MM.1S (cell line): ENCODE measurements around the gene CD79A.
A peak's percentile ranks its signal among the peaks of the same experiment; 100 is the strongest.

Experiments
- DNase-seq: peaks from one replicate; pipeline ENCODE4 v3.0.0-alpha.2; 2015
- H2AFZ ChIP-seq: fragments of 300-600 bp; sonication (generic); 2 replicates; pipeline ENCODE4 v1.6.0; 2016; ENCODE audit warnings: antibody characterized with exemption, low read length
- H3F3A ChIP-seq: fragments of 300-600 bp; sonication (generic); 2 replicates; pipeline ENCODE4 v1.6.1; 2016; ENCODE audit warnings: mild to moderate bottlenecking, antibody characterized with exemption, low read length, moderate library complexity, mixed read lengths; ENCODE audit not compliant: insufficient read depth
- H3K27ac ChIP-seq: fragments of 300-600 bp; sonication (generic); 2 replicates; pipeline ENCODE4 v1.5.1; 2016; ENCODE audit warnings: mild to moderate bottlenecking, low read length
- H3K27me3 ChIP-seq: fragments of 300-600 bp; sonication (generic); replicated peaks from 2 replicates; pipeline ENCODE4 v1.6.0; 2016; ENCODE audit warnings: low read length; ENCODE audit not compliant: insufficient read depth
- H3K36me3 ChIP-seq: fragments of 300-600 bp; sonication (generic); replicated peaks from 2 replicates; pipeline ENCODE4 v1.6.1; 2016; ENCODE audit warnings: mild to moderate bottlenecking, low read length, mixed read lengths; ENCODE audit not compliant: insufficient read depth
- H3K4me1 ChIP-seq: fragments of 300-600 bp; sonication (generic); 2 replicates; pipeline ENCODE4 v1.6.1; 2016; ENCODE audit warnings: low read length, mixed read lengths
- H3K4me2 ChIP-seq: fragments of 300-600 bp; sonication (generic); 2 replicates; pipeline ENCODE4 v1.6.0; 2016; ENCODE audit warnings: low read depth, low read length
- H3K4me3 ChIP-seq: fragments of 300-600 bp; sonication (generic); 2 replicates; pipeline ENCODE4 v1.5.1; 2016; ENCODE audit warnings: low read length, mixed read lengths
- H3K79me2 ChIP-seq: fragments of 300-600 bp; sonication (generic); 2 replicates; pipeline ENCODE4 v1.6.1; 2016; ENCODE audit warnings: mixed run types, low read length, mixed read lengths
- H3K9ac ChIP-seq: fragments of 300-600 bp; sonication (generic); 2 replicates; pipeline ENCODE4 v1.6.1; 2016; ENCODE audit warnings: low read length, mixed read lengths
- H3K9me2 ChIP-seq: fragments of 300-600 bp; sonication (generic); replicated peaks from 2 replicates; pipeline ENCODE4 v1.6.1; 2016; ENCODE audit warnings: mild to moderate bottlenecking, low read length, mixed read lengths; ENCODE audit not compliant: insufficient read depth
- H3K9me3 ChIP-seq: fragments of 300-600 bp; sonication (generic); replicated peaks from 2 replicates; pipeline ENCODE4 v1.6.1; 2016; ENCODE audit warnings: mild to moderate bottlenecking, low read length, mixed read lengths; ENCODE audit not compliant: insufficient read depth
- H4K20me1 ChIP-seq: fragments of 300-600 bp; sonication (generic); 2 replicates; pipeline ENCODE4 v1.6.1; 2016; ENCODE audit warnings: mild to moderate bottlenecking, low read length, moderate library complexity, mixed read lengths; ENCODE audit not compliant: insufficient read depth
- EZH2 ChIP-seq: fragments of 300-600 bp; sonication (generic); optimal IDR thresholded peaks from 2 replicates; pipeline ENCODE3; 2017; ENCODE audit warnings: low read depth, mild to moderate bottlenecking, antibody characterized with exemption, low read length, mixed read lengths
- EZH2phosphoT487 ChIP-seq: fragments of 300-600 bp; sonication (generic); IDR thresholded peaks from 2 replicates; pipeline ENCODE4 v1.6.1; 2018; ENCODE audit warnings: antibody characterized with exemption, low read length
- TF ChIP-seq, protein P1 (sequence below): fragments of 300-600 bp; sonication (generic); IDR thresholded peaks from 2 replicates; pipeline ENCODE4 v1.5.1; 2016; ENCODE audit warnings: antibody characterized with exemption, low read length, mixed read lengths

Gene CD79A

GRCh38 chr19:41883821-41884733 lies 7.0 kb downstream of the CD79A start:
- no peaks in the 10 kb centered on the region for H3K36me3 ChIP-seq
- H3K27me3 ChIP-seq: no peaks in the 10 kb centered on the region
- peak overlapping the region; percentile 74 for H2AFZ ChIP-seq
- H3K4me3 ChIP-seq: peak overlapping the region; percentile 90
- peak overlapping the region; percentile 50; the same call in 1 of the 2 replicates for H3K27ac ChIP-seq
- peaks cover 43% of the 10 kb centered on the region for H3K79me2 ChIP-seq
- H3K4me1 ChIP-seq: peaks cover 17% of the 10 kb centered on the region
- no peaks in the 10 kb centered on the region for H3K9me3 ChIP-seq
- H3K9ac ChIP-seq: peak overlapping the region; percentile 85
- TF ChIP-seq EZH2phosphoT487 (no peak), EZH2 (no peak)
- TF ChIP-seq, protein P1, sequence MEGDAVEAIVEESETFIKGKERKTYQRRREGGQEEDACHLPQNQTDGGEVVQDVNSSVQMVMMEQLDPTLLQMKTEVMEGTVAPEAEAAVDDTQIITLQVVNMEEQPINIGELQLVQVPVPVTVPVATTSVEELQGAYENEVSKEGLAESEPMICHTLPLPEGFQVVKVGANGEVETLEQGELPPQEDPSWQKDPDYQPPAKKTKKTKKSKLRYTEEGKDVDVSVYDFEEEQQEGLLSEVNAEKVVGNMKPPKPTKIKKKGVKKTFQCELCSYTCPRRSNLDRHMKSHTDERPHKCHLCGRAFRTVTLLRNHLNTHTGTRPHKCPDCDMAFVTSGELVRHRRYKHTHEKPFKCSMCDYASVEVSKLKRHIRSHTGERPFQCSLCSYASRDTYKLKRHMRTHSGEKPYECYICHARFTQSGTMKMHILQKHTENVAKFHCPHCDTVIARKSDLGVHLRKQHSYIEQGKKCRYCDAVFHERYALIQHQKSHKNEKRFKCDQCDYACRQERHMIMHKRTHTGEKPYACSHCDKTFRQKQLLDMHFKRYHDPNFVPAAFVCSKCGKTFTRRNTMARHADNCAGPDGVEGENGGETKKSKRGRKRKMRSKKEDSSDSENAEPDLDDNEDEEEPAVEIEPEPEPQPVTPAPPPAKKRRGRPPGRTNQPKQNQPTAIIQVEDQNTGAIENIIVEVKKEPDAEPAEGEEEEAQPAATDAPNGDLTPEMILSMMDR: no peak
- peak overlapping the region; percentile 85 for H3K4me2 ChIP-seq
- peak; percentile 98 for DNase-seq
- no peaks in the 10 kb centered on the region for H3K9me2 ChIP-seq
- no peaks in the 10 kb centered on the region for H4K20me1 ChIP-seq
- peaks cover 14% of the 10 kb centered on the region for H3F3A ChIP-seq

GRCh38 chr19:41886761-41887710 lies 10.0 kb downstream of the CD79A start:
- Histone ChIP-seq H4K20me1 (no peaks in the 10 kb centered on the region), H3K9me2 (no peaks in the 10 kb centered on the region), H3K36me3 (no peaks in the 10 kb centered on the region), H3K4me3 (no peak overlapping the region), H3K9me3 (no peaks in the 10 kb centered on the region), H3F3A (peaks cover 14% of the 10 kb centered on the region), H3K79me2 (peaks cover 43% of the 10 kb centered on the region), H3K4me2 (no peak overlapping the region), H3K9ac (no peak overlapping the region), H3K27ac (no peak overlapping the region), H3K27me3 (no peaks in the 10 kb centered on the region), H3K4me1 (peaks cover 17% of the 10 kb centered on the region), H2AFZ (no peak overlapping the region)
- no peak for TF ChIP-seq EZH2
- TF ChIP-seq EZH2phosphoT487: no peak
- TF ChIP-seq, protein P1: no peak
- DNase-seq: no peak

- Histone ChIP-seq H3K4me1 (peaks cover 17% of the 10 kb centered on the region), H3K4me2 (no peak overlapping the region), H3K9me2 (no peaks in the 10 kb centered on the region), H2AFZ (no peak overlapping the region), H3F3A (peaks cover 7% of the 10 kb centered on the region), H3K27ac (no peak overlapping the region), H3K79me2 (peaks cover 43% of the 10 kb centered on the region), H3K36me3 (no peaks in the 10 kb centered on the region), H3K9me3 (no peaks in the 10 kb centered on the region), H3K27me3 (no peaks in the 10 kb centered on the region), H3K4me3 (no peak overlapping the region), H4K20me1 (no peaks in the 10 kb centered on the region), H3K9ac (no peak overlapping the region)
- no peak for DNase-seq
- TF ChIP-seq, protein P1: no peak
- TF ChIP-seq EZH2: no peak
- TF ChIP-seq EZH2phosphoT487: no peak
Measured at GRCh38 chr19:41887711-41888382, 10.8 kb downstream of the CD79A start.
